GM19467 (cell line): ENCODE data around the gene ITPR1.

Experiments used
- ATAC-seq: cut with Tn5 transposase; IDR thresholded peaks from one replicate; pipeline ENCODE4 v1.9.1; 2021; ENCODE audit warnings: mild to moderate bottlenecking, moderate library complexity; ENCODE audit not compliant: unreplicated experiment

Gene ITPR1

GRCh38 chr3:4710191-4710590, 217.0 kb downstream of the ITPR1 start:
- no peak for ATAC-seq

GRCh38 chr3:4711680-4711992, 218.5 kb downstream of the ITPR1 start:
- ATAC-seq = peak; percentile 13

GRCh38 chr3:4712109-4712508, 219.0 kb downstream of the ITPR1 start:
- ATAC-seq = no peak

GRCh38 chr3:4714045-4714444, 220.9 kb downstream of the ITPR1 start:
- no peak for ATAC-seq

GRCh38 chr3:4716266-4716665, 223.1 kb downstream of the ITPR1 start:
- ATAC-seq = no peak

- no peak for ATAC-seq
Measured at GRCh38 chr3:4716706-4717362, 223.7 kb downstream of the ITPR1 start.

- ATAC-seq = no peak
Measured at GRCh38 chr3:4717363-4717740, 224.2 kb downstream of the ITPR1 start.

- ATAC-seq = no peak
Measured at GRCh38 chr3:4718179-4718736, 225.1 kb downstream of the ITPR1 start.

- ATAC-seq = no peak
Measured at GRCh38 chr3:4719046-4719501, 225.9 kb downstream of the ITPR1 start.

- no peak for ATAC-seq
Measured at GRCh38 chr3:4720316-4721075, 227.3 kb downstream of the ITPR1 start.

GRCh38 chr3:4721511-4721911, 228.4 kb downstream of the ITPR1 start:
- no peak for ATAC-seq

GRCh38 chr3:4722103-4722502, 229.0 kb downstream of the ITPR1 start:
- ATAC-seq = no peak

- ATAC-seq = no peak
Measured at GRCh38 chr3:4724051-4724629, 231.0 kb downstream of the ITPR1 start.

- no peak for ATAC-seq
Measured at GRCh38 chr3:4726549-4726948, 233.4 kb downstream of the ITPR1 start.

GRCh38 chr3:4729061-4729973, 236.2 kb downstream of the ITPR1 start:
- ATAC-seq = no peak

GRCh38 chr3:4730719-4731118, 237.6 kb downstream of the ITPR1 start:
- no peak for ATAC-seq

- no peak for ATAC-seq
Measured at GRCh38 chr3:4731543-4732111, 238.5 kb downstream of the ITPR1 start.

- ATAC-seq = no peak
Measured at GRCh38 chr3:4732925-4733324, 239.8 kb downstream of the ITPR1 start.

GRCh38 chr3:4734454-4734853, 241.3 kb downstream of the ITPR1 start:
- ATAC-seq = no peak

- ATAC-seq = no peak
Measured at GRCh38 chr3:4735243-4735642, 242.1 kb downstream of the ITPR1 start.
